Caco-2 (cell line): ENCODE measurements around the gene RPL19. TPM values are rescaled to one million over a fixed set of nuclear protein-coding genes. Genes with fewer than 3 reads are reported as not detected.

Source experiments
- BruUV-seq: library from RNA; stranded (reverse); fragments of 400-500 nt; replicated peaks from 2 replicates; lab custom pipeline; 2021; lab: Mats Ljungman, UMichigan
- CTCF ChIA-PET: fragments of 300-600 bp; sonication (Branson Sonifier 250); formaldehyde crosslinking; loops from one replicate; lab custom pipeline; 2022; ENCODE audit warnings: antibody characterized with exemption; lab: Charles Lee
- POLR2A ChIA-PET: fragments of 300-600 bp; sonication (Branson Sonifier 250); formaldehyde crosslinking; loops from one replicate; lab custom pipeline; 2022; ENCODE audit warnings: antibody characterized with exemption; lab: Charles Lee
- DNase-seq, 2 experiments: peaks; one replicate each; pipeline versions ENCODE4 v3.0.0 to v3.0.0-alpha.2; 2020 to 2022
- H3K27me3 ChIP-seq: replicated peaks from 2 replicates; pipeline ENCODE4 v1.6.0; 2011; ENCODE audit warnings: low read length; ENCODE audit not compliant: control insufficient read depth, insufficient read depth
- H3K36me3 ChIP-seq: 2 replicates; pipeline ENCODE4 v1.5.1; 2011; ENCODE audit warnings: low read length; ENCODE audit not compliant: control insufficient read depth, insufficient read depth
- H3K4me1 ChIP-seq: fragments of 250-450 bp; sonication (Bioruptor Pico); 2 replicates; pipeline ENCODE4 v1.5.1; 2020; ENCODE audit warnings: mild to moderate bottlenecking
- H3K4me3 ChIP-seq: 2 replicates; pipeline ENCODE4 v1.5.1; 2011; ENCODE audit warnings: low read depth, mild to moderate bottlenecking, control low read depth, low read length
- H3K9me3 ChIP-seq: fragments of 250-450 bp; sonication (Bioruptor Pico); 2 replicates; pipeline ENCODE4 v1.5.1; 2020; ENCODE audit warnings: mild to moderate bottlenecking, moderate library complexity
- H3K27ac Mint-ChIP-seq: one replicate; pipeline ENCODE4 v1.8.0; 2022; ENCODE audit warnings: mixed read lengths; ENCODE audit not compliant: unreplicated experiment
- H3K27me3 Mint-ChIP-seq: one replicate; pipeline ENCODE4 v1.8.0; 2022; ENCODE audit warnings: mixed read lengths; ENCODE audit not compliant: insufficient read depth, unreplicated experiment
- H3K36me3 Mint-ChIP-seq: one replicate; pipeline ENCODE4 v1.8.0; 2022; ENCODE audit warnings: mild to moderate bottlenecking, mixed read lengths; ENCODE audit not compliant: insufficient read depth, unreplicated experiment
- H3K4me1 Mint-ChIP-seq: one replicate; pipeline ENCODE4 v1.8.0; 2022; ENCODE audit warnings: low read depth, mixed read lengths; ENCODE audit not compliant: unreplicated experiment
- H3K4me3 Mint-ChIP-seq: one replicate; pipeline ENCODE4 v1.8.0; 2022; ENCODE audit warnings: mild to moderate bottlenecking, moderate library complexity, mixed read lengths; ENCODE audit not compliant: unreplicated experiment
- H3K9me3 Mint-ChIP-seq: one replicate; pipeline ENCODE4 v1.8.0; 2022; ENCODE audit warnings: mixed read lengths; ENCODE audit not compliant: unreplicated experiment
- intact Hi-C: fragments of 100-400 bp; cut with micrococcal nuclease; formaldehyde crosslinking; loops from one replicate; pipeline ENCODE4 v1.10.0; 2022; ENCODE audit not compliant: unreplicated experiment
- total RNA-seq: library from RNA; stranded (reverse); gene quantifications from 2 replicates; pipeline ENCODE4 v1.2.3, GENCODE V29; 2022
- TF ChIP-seq, protein P1 (sequence below), 2 experiments: fragments of 200-600 bp in 1 of 2; IDR thresholded peaks; 1 replicate in 1 of 2; 2 replicates in 1 of 2; pipeline versions ENCODE4 v1.5.1 to v1.8.0; 2011 to 2022; ENCODE audit warnings: antibody characterized with exemption in 1 of 2, control low read depth in 1 of 2, inconsistent platforms in 1 of 2, low read depth in 1 of 2, low read length in 1 of 2, mild to moderate bottlenecking in 1 of 2, moderate library complexity in 1 of 2; ENCODE audit not compliant: insufficient read depth in 1 of 2, severe bottlenecking in 1 of 2, unreplicated experiment in 1 of 2

RPL19 gene
- total RNA-seq, 1 experiment from 2014 or later = 1,825 TPM

- TF ChIP-seq, protein P1, sequence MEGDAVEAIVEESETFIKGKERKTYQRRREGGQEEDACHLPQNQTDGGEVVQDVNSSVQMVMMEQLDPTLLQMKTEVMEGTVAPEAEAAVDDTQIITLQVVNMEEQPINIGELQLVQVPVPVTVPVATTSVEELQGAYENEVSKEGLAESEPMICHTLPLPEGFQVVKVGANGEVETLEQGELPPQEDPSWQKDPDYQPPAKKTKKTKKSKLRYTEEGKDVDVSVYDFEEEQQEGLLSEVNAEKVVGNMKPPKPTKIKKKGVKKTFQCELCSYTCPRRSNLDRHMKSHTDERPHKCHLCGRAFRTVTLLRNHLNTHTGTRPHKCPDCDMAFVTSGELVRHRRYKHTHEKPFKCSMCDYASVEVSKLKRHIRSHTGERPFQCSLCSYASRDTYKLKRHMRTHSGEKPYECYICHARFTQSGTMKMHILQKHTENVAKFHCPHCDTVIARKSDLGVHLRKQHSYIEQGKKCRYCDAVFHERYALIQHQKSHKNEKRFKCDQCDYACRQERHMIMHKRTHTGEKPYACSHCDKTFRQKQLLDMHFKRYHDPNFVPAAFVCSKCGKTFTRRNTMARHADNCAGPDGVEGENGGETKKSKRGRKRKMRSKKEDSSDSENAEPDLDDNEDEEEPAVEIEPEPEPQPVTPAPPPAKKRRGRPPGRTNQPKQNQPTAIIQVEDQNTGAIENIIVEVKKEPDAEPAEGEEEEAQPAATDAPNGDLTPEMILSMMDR (IDR thresholded peaks at IDR 0.05; ENCODE audit: insufficient read depth in 1 of 2, low read depth in 1 of 2, low read length in 1 of 2, severe bottlenecking in 1 of 2, unreplicated experiment in 1 of 2) = no peak
- no peaks in the 10 kb centered on the region for H3K9me3 ChIP-seq
- CTCF ChIA-PET = interaction anchor here (0.7 to 1.3 kb wide), 4 partner anchors 9 to 27 kb away, joined by 3 to 7 read pairs (median 5); no protein-coding TSS in a partner anchor
- no peaks in the 10 kb centered on the region for H3K4me1 Mint-ChIP-seq
- no peaks in the 10 kb centered on the region for H3K36me3 Mint-ChIP-seq
- no peaks in the 10 kb centered on the region for H3K36me3 ChIP-seq
- POLR2A ChIA-PET = no interaction called here
- H3K27me3 ChIP-seq = no peaks in the 10 kb centered on the region; the same call in 1 of the 2 replicates
- peaks cover 17% of the 10 kb centered on the region for H3K27me3 Mint-ChIP-seq
- H3K27ac Mint-ChIP-seq = no peak overlapping the region
- H3K4me3 Mint-ChIP-seq = no peak overlapping the region
- H3K9me3 Mint-ChIP-seq = no peaks in the 10 kb centered on the region
- intact Hi-C loops = no loop called here
- no peaks in the 10 kb centered on the region for H3K4me1 ChIP-seq
- H3K4me3 ChIP-seq = no peak overlapping the region
- no peak for DNase-seq
- no TSS peak for BruUV-seq
Measured at GRCh38 chr17:39217734-39218369, 17.8 kb downstream of the RPL19 start.

- no peaks in the 10 kb centered on the region for H3K4me1 Mint-ChIP-seq
- Histone ChIP-seq H3K36me3 (no peaks in the 10 kb centered on the region), H3K9me3 (no peaks in the 10 kb centered on the region), H3K27me3 (no peaks in the 10 kb centered on the region; the same call in 1 of the 2 replicates), H3K4me3 (no peak overlapping the region), H3K4me1 (no peaks in the 10 kb centered on the region)
- BruUV-seq = no TSS peak
- no peak overlapping the region for H3K4me3 Mint-ChIP-seq
- no peaks in the 10 kb centered on the region for H3K9me3 Mint-ChIP-seq
- POLR2A ChIA-PET = no interaction called here
- TF ChIP-seq, protein P1 (IDR thresholded peaks at IDR 0.05; ENCODE audit: insufficient read depth in 1 of 2, low read depth in 1 of 2, low read length in 1 of 2, severe bottlenecking in 1 of 2, unreplicated experiment in 1 of 2) = no peak
- CTCF ChIA-PET = interaction anchor here (1.1 kb wide), 1 partner anchor 10 kb away, joined by 3 read pairs; no protein-coding TSS in a partner anchor
- no peak overlapping the region for H3K27ac Mint-ChIP-seq
- H3K27me3 Mint-ChIP-seq = peaks cover 19% of the 10 kb centered on the region
- no peaks in the 10 kb centered on the region for H3K36me3 Mint-ChIP-seq
- DNase-seq = no peak
- intact Hi-C loops = no loop called here
Measured at GRCh38 chr17:39218906-39219305, 18.8 kb downstream of the RPL19 start.

GRCh38 chr17:39219647-39220154, 19.6 kb downstream of the RPL19 start:
- Histone ChIP-seq H3K36me3 (no peaks in the 10 kb centered on the region), H3K27me3 (no peaks in the 10 kb centered on the region; the same call in 1 of the 2 replicates), H3K4me1 (no peaks in the 10 kb centered on the region), H3K9me3 (no peaks in the 10 kb centered on the region), H3K4me3 (no peak overlapping the region)
- ChIA-PET CTCF (no interaction called here), POLR2A (no interaction called here)
- Mint-ChIP-seq H3K9me3 (no peaks in the 10 kb centered on the region), H3K4me3 (no peak overlapping the region), H3K4me1 (no peaks in the 10 kb centered on the region), H3K27me3 (peaks cover 21% of the 10 kb centered on the region), H3K27ac (no peak overlapping the region), H3K36me3 (no peaks in the 10 kb centered on the region)
- TF ChIP-seq, protein P1 (IDR thresholded peaks at IDR 0.05; ENCODE audit: insufficient read depth in 1 of 2, low read depth in 1 of 2, low read length in 1 of 2, severe bottlenecking in 1 of 2, unreplicated experiment in 1 of 2) = no peak
- intact Hi-C loops = no loop called here
- DNase-seq = no peak
- no TSS peak for BruUV-seq
